GM12864 (cell line): ENCODE measurements around the gene ARAP1.

Experiments used
- DNase-seq: peaks from one replicate; pipeline ENCODE4 v3.0.0-alpha.2; 2011; ENCODE audit warnings: low read depth
- H3K4me3 ChIP-seq: 2 replicates; pipeline ENCODE4 v1.5.1; 2011; ENCODE audit warnings: mild to moderate bottlenecking, low read depth, low read length, control low read depth
- CTCF ChIP-seq: IDR thresholded peaks from 2 replicates; pipeline ENCODE4 v1.5.1; 2011; ENCODE audit warnings: low read depth, mild to moderate bottlenecking, moderate library complexity, low read length, control low read depth, inconsistent platforms; ENCODE audit errors: missing control alignments

Gene ARAP1

GRCh38 chr11:72680624-72681158 is 71.5 kb downstream of the ARAP1 start:
- H3K4me3 ChIP-seq: no peak overlapping the region
- no peak for TF ChIP-seq CTCF
- DNase-seq: no peak

- DNase-seq: no peak
- TF ChIP-seq CTCF: no peak
- H3K4me3 ChIP-seq: no peak overlapping the region
Observed at GRCh38 chr11:72679869-72680268, 72.3 kb downstream of the ARAP1 start.

GRCh38 chr11:72678524-72678923 is 73.7 kb downstream of the ARAP1 start:
- no peak for DNase-seq
- no peak overlapping the region for H3K4me3 ChIP-seq
- no peak for TF ChIP-seq CTCF

GRCh38 chr11:72676861-72677341 is 75.3 kb downstream of the ARAP1 start:
- no peak for DNase-seq
- TF ChIP-seq CTCF: no peak
- H3K4me3 ChIP-seq: no peak overlapping the region

GRCh38 chr11:72675221-72675620 is 77.0 kb downstream of the ARAP1 start:
- TF ChIP-seq CTCF: no peak
- no peak for DNase-seq
- no peak overlapping the region for H3K4me3 ChIP-seq

GRCh38 chr11:72673943-72674828 is 78.0 kb downstream of the ARAP1 start, which contains the start of gene PDE2A:
TSS of gene PDE2A (minus strand) at chr11:72674422. CDS start at chr11:72674207, 215 bp downstream.
- no peak within 1 kb of the TSS for H3K4me3 ChIP-seq
- no peak for DNase-seq

More at GRCh38 chr11:72673943-72674828, 78.0 kb downstream of the ARAP1 start, which contains the start of gene PDE2A:
- TF ChIP-seq CTCF: no peak
